ENCODE results near the gene WDR31. TPM values are rescaled to one million over a fixed set of nuclear protein-coding genes. Genes with fewer than 3 reads are reported as not detected.
"Not testable (repeated sequence)": the region's sequence is repeated elsewhere in the genome, so short reads cannot be mapped to it uniquely, and the experiment has no call there.

The WDR31 gene
- total RNA-seq, 1 donor from 2014 or later: 1.6 TPM

DNA sequence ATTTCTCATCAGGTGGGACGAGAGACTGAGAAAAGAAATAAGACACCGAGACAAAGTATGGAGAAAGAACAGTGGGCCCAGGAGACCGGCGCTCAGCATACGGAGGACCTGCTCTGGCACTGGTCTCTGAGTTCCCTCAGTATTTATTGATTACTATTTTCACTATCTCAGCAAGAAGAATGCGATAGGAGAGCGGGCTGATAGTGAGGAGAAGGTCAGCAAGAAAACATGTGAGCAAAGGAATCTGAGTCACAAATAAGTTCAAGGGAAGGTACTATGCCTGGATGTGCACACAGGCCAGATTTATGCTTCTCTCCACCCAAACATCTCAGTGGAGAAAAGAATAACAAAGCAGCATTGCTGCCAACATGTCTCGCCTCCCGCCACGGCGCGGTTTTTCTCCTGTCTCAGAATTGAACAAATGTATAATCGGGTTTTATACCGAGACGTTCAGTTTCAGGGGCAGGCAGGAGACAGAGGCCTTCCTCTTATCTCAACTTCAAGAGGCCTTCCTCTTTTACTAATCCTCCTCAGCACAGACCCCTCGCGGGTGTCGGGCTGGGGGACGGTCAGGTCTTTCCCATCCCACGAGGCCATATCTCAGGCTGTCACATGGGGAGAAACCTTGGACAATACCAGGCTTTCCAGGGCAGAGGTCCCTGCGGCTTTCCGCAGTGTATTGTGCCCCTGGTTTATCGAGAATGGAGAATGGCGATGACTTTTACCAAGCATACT is 39.2 kb upstream of the WDR31 start:
- H3K9me3 ChIP-seq (ENCODE audit: insufficient read depth, low read depth, low read length); H3K4me1 ChIP-seq (ENCODE audit: insufficient read depth, low read length); FAIRE-seq; H3K27me3 Mint-ChIP-seq (ENCODE audit: low read depth, unreplicated experiment); H3K4me1 Mint-ChIP-seq (ENCODE audit: low read depth, unreplicated experiment); H3K4me2 ChIP-seq (ENCODE audit: low read length); H3K9me3 Mint-ChIP-seq (ENCODE audit: unreplicated experiment); H3K9ac ChIP-seq (ENCODE audit: low read length); H4K20me1 ChIP-seq (ENCODE audit: insufficient read depth, low read length); H3K4me3 ChIP-seq (ENCODE audit: insufficient read depth, low read depth, low read length); H3K27ac Mint-ChIP-seq (ENCODE audit: unreplicated experiment); H2AFZ ChIP-seq (ENCODE audit: low read depth, low read length); DNase-seq (ENCODE audit: low read depth); H3K79me2 ChIP-seq (ENCODE audit: insufficient read depth, low read length); H3K36me3 ChIP-seq (ENCODE audit: insufficient read depth, low read length); H3K36me3 Mint-ChIP-seq (ENCODE audit: low read depth, unreplicated experiment); H3K27me3 ChIP-seq (ENCODE audit: insufficient read depth, low read length); H3K4me3 Mint-ChIP-seq (ENCODE audit: unreplicated experiment); H3K27ac ChIP-seq (ENCODE audit: low read depth, low read length): not testable (repeated sequence)

DNA sequence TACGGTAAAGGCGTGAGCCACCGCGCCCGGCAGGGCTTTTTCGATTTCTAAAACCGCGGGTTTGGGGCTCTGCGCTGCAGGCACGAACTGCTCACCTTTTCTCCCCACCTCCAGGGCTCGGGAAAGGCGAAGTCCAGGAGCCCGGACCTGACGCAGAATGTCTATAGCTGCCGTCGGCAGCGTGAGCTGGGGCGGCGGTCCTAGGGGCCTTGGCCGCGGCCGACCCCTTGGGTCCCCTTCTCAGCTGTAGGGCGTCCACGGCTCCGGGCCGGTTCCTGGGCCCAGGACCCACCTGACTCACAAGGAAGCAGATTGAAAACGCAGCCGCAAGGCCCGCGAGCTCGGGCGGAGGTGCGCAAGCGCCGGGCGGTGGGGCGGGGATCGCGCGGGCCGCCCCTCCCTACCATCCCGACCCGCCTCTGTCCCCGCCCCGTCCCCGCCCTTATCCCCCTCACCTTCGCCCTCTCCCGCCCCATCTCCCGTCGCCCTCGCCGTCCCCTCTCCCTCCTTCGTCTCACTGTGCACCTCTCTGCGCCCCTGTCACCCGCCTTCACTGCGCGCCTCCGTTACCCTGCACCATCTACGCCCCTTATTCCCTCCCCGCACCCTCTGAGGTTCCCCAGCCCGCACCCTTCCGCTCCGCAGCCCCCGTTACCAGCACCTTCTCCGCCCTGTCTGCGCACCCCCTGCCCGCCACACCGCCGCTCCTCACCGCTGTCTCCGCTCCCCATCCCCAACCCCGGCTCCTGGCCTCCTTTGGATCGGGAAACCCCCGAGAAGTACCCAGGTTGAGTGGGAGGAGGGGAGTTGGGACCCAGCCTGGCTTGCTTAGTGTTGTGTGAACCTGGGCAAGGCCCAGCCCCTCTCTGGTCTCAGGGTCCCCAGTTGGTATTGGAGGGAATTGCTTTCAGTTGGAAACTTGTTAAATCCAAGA is 36.8 kb upstream of the WDR31 start, which contains the start of gene HDHD3:
HDHD3 (minus strand) TSS at position 353 of the 934 bp plus-strand sequence. CDS start 2,632 bp downstream, outside the sequence.
- Histone ChIP-seq H3K4me2 (ENCODE audit: low read length) (peak within 1 kb of the TSS; percentile 97), H3K27me3 (ENCODE audit: insufficient read depth, low read length) (no peaks in the 10 kb centered on the region), H4K20me1 (ENCODE audit: insufficient read depth, low read length) (peaks cover 11% of the 10 kb centered on the region), H3K27ac (ENCODE audit: low read depth, low read length) (peak within 1 kb of the TSS; percentile 19), H3K79me2 (ENCODE audit: insufficient read depth, low read length) (no peaks in the 10 kb centered on the region), H3K4me1 (ENCODE audit: insufficient read depth, low read length) (peaks cover 6% of the 10 kb centered on the region), H3K4me3 (ENCODE audit: insufficient read depth, low read depth, low read length) (peak within 1 kb of the TSS; percentile 86), H3K9me3 (ENCODE audit: insufficient read depth, low read depth, low read length) (no peaks in the 10 kb centered on the region), H3K36me3 (ENCODE audit: insufficient read depth, low read length) (no peaks in the 10 kb centered on the region), H2AFZ (ENCODE audit: low read depth, low read length) (peak within 1 kb of the TSS; percentile 99), H3K9ac (ENCODE audit: low read length) (peak within 1 kb of the TSS; percentile 88)
- H3K27ac Mint-ChIP-seq (ENCODE audit: unreplicated experiment): peak within 1 kb of the TSS; percentile 34
- H3K4me3 Mint-ChIP-seq (ENCODE audit: unreplicated experiment): peak within 1 kb of the TSS; percentile 85
- no peaks in the 10 kb centered on the region for H3K9me3 Mint-ChIP-seq (ENCODE audit: unreplicated experiment)
- TF ChIP-seq, protein P1, sequence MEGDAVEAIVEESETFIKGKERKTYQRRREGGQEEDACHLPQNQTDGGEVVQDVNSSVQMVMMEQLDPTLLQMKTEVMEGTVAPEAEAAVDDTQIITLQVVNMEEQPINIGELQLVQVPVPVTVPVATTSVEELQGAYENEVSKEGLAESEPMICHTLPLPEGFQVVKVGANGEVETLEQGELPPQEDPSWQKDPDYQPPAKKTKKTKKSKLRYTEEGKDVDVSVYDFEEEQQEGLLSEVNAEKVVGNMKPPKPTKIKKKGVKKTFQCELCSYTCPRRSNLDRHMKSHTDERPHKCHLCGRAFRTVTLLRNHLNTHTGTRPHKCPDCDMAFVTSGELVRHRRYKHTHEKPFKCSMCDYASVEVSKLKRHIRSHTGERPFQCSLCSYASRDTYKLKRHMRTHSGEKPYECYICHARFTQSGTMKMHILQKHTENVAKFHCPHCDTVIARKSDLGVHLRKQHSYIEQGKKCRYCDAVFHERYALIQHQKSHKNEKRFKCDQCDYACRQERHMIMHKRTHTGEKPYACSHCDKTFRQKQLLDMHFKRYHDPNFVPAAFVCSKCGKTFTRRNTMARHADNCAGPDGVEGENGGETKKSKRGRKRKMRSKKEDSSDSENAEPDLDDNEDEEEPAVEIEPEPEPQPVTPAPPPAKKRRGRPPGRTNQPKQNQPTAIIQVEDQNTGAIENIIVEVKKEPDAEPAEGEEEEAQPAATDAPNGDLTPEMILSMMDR (IDR thresholded peaks at IDR 0.05; ENCODE audit: insufficient read depth, low read depth, low read length): no peak
- TF ChIP-seq EZH2 (IDR thresholded peaks at IDR 0.05; ENCODE audit: insufficient read depth, low read length): no peak
- no peaks in the 10 kb centered on the region for H3K27me3 Mint-ChIP-seq (ENCODE audit: low read depth, unreplicated experiment)
- no peaks in the 10 kb centered on the region for H3K36me3 Mint-ChIP-seq (ENCODE audit: low read depth, unreplicated experiment)
- H3K4me1 Mint-ChIP-seq (ENCODE audit: low read depth, unreplicated experiment): peaks cover 9% of the 10 kb centered on the region
- FAIRE-seq (no peak), DNase-seq (ENCODE audit: low read depth) (peak; percentile 50)

Measured in astrocyte (in vitro differentiated cells and primary cell).